A549 (cell line): ENCODE measurements around the gene PVALEF. TPM values are rescaled to one million over a fixed set of nuclear protein-coding genes. Genes with fewer than 3 reads are reported as not detected.

Experiments used
- ATAC-seq, 2 experiments: fragments of 200-7000 bp in 1 of 2; fragments of >200 bp in 1 of 2; cut with Nextera tagmentation in 1 of 2; cut with Tn5 transposase in 1 of 2; 3 replicates each; pipeline versions ENCODE4 v1.8.0 to v1.9.1; 2018 to 2020; ENCODE audit warnings: mild to moderate bottlenecking in 1 of 2, moderate library complexity in 1 of 2
- CTCF ChIA-PET: fragments of 300-600 bp; sonication (Branson Sonifier 250); formaldehyde crosslinking; extraction: SDS; loops from one replicate; lab custom pipeline; 2021; ENCODE audit warnings: antibody characterized with exemption, inconsistent platforms; lab: Yijun Ruan, JAX
- POLR2A ChIA-PET: fragments of 350-600 bp; formaldehyde crosslinking; extraction: SDS; loops from one replicate; lab custom pipeline; 2021; ENCODE audit warnings: antibody characterized with exemption, inconsistent platforms; lab: Yijun Ruan, JAX
- DNase-seq, 2 experiments: peaks; one replicate each; pipeline versions ENCODE4 v3.0.0 to v3.0.0-alpha.2; 2011 to 2016; ENCODE audit warnings: low read depth in 1 of 2, low spot score in 1 of 2
- FAIRE-seq: peaks from 2 replicates; lab custom pipeline; 2011; peaks lifted over from hg19 to GRCh38; lab: Jason Lieb, UNC
- H3K27ac ChIP-seq, 2 experiments: fragments of >200 bp; sonication (Bioruptor Twin); formaldehyde crosslinking; 3 replicates each; pipeline ENCODE4 v1.5.1; 2016 to 2017
- H3K4me1 ChIP-seq: fragments of >200 bp; sonication (Bioruptor Twin); formaldehyde crosslinking; 3 replicates; pipeline ENCODE4 v1.6.1; 2016
- H3K4me2 ChIP-seq: fragments of >200 bp; sonication (Bioruptor Twin); formaldehyde crosslinking; 3 replicates; pipeline ENCODE4 v1.6.1; 2016
- H3K4me3 ChIP-seq: fragments of >200 bp; sonication (Bioruptor Twin); formaldehyde crosslinking; 3 replicates; pipeline ENCODE4 v1.5.1; 2016
- H3K9me3 ChIP-seq: fragments of >200 bp; sonication (Bioruptor Twin); formaldehyde crosslinking; 3 replicates; pipeline ENCODE4 v1.6.1; 2016
- CBX8 ChIP-seq: fragments of 200-600 bp; sonication (generic); IDR thresholded peaks from 2 replicates; pipeline ENCODE4 v1.6.1; 2016
- EHF ChIP-seq: fragments of 250-450 bp; sonication (Bioruptor Pico); IDR thresholded peaks from 2 replicates; pipeline ENCODE4 v1.5.0; 2020; ENCODE audit warnings: mild to moderate bottlenecking
- EHMT2 ChIP-seq: fragments of 200-600 bp; sonication (generic); IDR thresholded peaks from 2 replicates; pipeline ENCODE4 v1.6.1; 2016; ENCODE audit warnings: antibody characterized with exemption, low read depth, mild to moderate bottlenecking, moderate library complexity
- EP300 ChIP-seq, 2 experiments: fragments of >200 bp; sonication (Bioruptor Twin); formaldehyde crosslinking; IDR thresholded peaks; 2 replicates in 1 of 2; 3 replicates in 1 of 2; pipeline ENCODE4 v1.6.1; 2016 to 2017
- FOSL2 ChIP-seq, 2 experiments: fragments of 450-650 bp in 1 of 2; fragments of >200 bp in 1 of 2; sonication (Bioruptor Twin) in 1 of 2; formaldehyde crosslinking; IDR thresholded peaks; 2 replicates each; pipeline versions ENCODE4 v1.5.0 to v1.6.1; 2016 to 2020; ENCODE audit warnings: mild to moderate bottlenecking in 1 of 2, moderate library complexity in 1 of 2
- HDAC2 ChIP-seq: fragments of 200-600 bp; sonication (generic); IDR thresholded peaks from 2 replicates; pipeline ENCODE4 v1.6.1; 2016
- HEYL ChIP-seq: fragments of 250-450 bp; sonication (Bioruptor Pico); IDR thresholded peaks from 2 replicates; pipeline ENCODE4 v1.8.0; 2021; ENCODE audit warnings: mild to moderate bottlenecking, moderate library complexity
- HMGXB4 ChIP-seq: fragments of 250-450 bp; sonication (Bioruptor Pico); IDR thresholded peaks from 2 replicates; pipeline ENCODE4 v1.5.0; 2021; ENCODE audit warnings: mild to moderate bottlenecking, moderate library complexity, borderline replicate concordance
- HOXA7 ChIP-seq: fragments of 250-450 bp; sonication (Bioruptor Pico); IDR thresholded peaks from 2 replicates; pipeline ENCODE4 v1.5.0; 2020; ENCODE audit warnings: mild to moderate bottlenecking, moderate library complexity
- HOXB5 ChIP-seq: fragments of 250-450 bp; sonication (Bioruptor Pico); IDR thresholded peaks from 2 replicates; pipeline ENCODE4 v1.5.0; 2020; ENCODE audit warnings: mild to moderate bottlenecking, moderate library complexity
- JUN ChIP-seq, 2 experiments: fragments of >200 bp; sonication (Bioruptor Twin); formaldehyde crosslinking; IDR thresholded peaks; 2 replicates in 1 of 2; 3 replicates in 1 of 2; pipeline ENCODE4 v1.6.1; 2016 to 2017
- JUNB ChIP-seq: fragments of >200 bp; sonication (Bioruptor Twin); formaldehyde crosslinking; IDR thresholded peaks from 2 replicates; pipeline ENCODE4 v1.6.1; 2016
- MAZ ChIP-seq: fragments of 150-350 bp; IDR thresholded peaks from 2 replicates; pipeline ENCODE4 v1.6.1; 2014; ENCODE audit warnings: antibody characterized with exemption, low read depth, low read length, borderline replicate concordance
- NFE2L2 ChIP-seq: fragments of 150-350 bp; conservative IDR thresholded peaks from 2 replicates; pipeline ENCODE4 v1.6.1; 2014; ENCODE audit warnings: low read length
- NPAS2 ChIP-seq: fragments of 250-450 bp; sonication (Bioruptor Pico); IDR thresholded peaks from 2 replicates; pipeline ENCODE4 v1.8.0; 2022; ENCODE audit warnings: mild to moderate bottlenecking, moderate library complexity, borderline replicate concordance
- PHF8 ChIP-seq: fragments of 200-600 bp; sonication (generic); IDR thresholded peaks from 2 replicates; pipeline ENCODE4 v1.6.1; 2016; ENCODE audit warnings: low read depth, mild to moderate bottlenecking, antibody characterized with exemption, moderate library complexity, borderline replicate concordance
- POLR2A ChIP-seq: IDR thresholded peaks from 2 replicates; pipeline ENCODE4 v1.6.1; 2012; ENCODE audit warnings: mild to moderate bottlenecking, low read length
- RAD21 ChIP-seq, 2 experiments: fragments of >200 bp in 1 of 2; sonication (Bioruptor Twin) in 1 of 2; formaldehyde crosslinking in 1 of 2; IDR thresholded peaks in 1 of 2; conservative IDR thresholded peaks in 1 of 2; 2 replicates in 1 of 2; 3 replicates in 1 of 2; pipeline ENCODE4 v1.6.1; 2012 to 2018; ENCODE audit warnings: inconsistent platforms in 1 of 2
- RCOR1 ChIP-seq: fragments of 150-350 bp; IDR thresholded peaks from 2 replicates; pipeline ENCODE4 v1.6.1; 2014; ENCODE audit warnings: antibody characterized with exemption, low read length, low read depth
- RNF2 ChIP-seq: fragments of 200-600 bp; sonication (generic); IDR thresholded peaks from 2 replicates; pipeline ENCODE4 v1.6.1; 2016; ENCODE audit warnings: low read depth, mild to moderate bottlenecking, antibody characterized with exemption, moderate library complexity, borderline replicate concordance
- SREBF2 ChIP-seq: fragments of 450-650 bp; IDR thresholded peaks from 2 replicates; pipeline ENCODE4 v1.6.1; 2014; ENCODE audit warnings: mild to moderate bottlenecking, moderate library complexity
- TFCP2L1 ChIP-seq: fragments of 250-450 bp; sonication (Bioruptor Pico); IDR thresholded peaks from 2 replicates; pipeline ENCODE4 v1.5.0; 2021; ENCODE audit warnings: mild to moderate bottlenecking
- TP53 ChIP-seq: fragments of 250-450 bp; sonication (Bioruptor Pico); IDR thresholded peaks from 2 replicates; pipeline ENCODE4 v1.5.0; 2021; ENCODE audit warnings: mild to moderate bottlenecking, moderate library complexity
- ZC3H11A ChIP-seq: fragments of 450-650 bp; IDR thresholded peaks from 2 replicates; pipeline ENCODE4 v1.6.1; 2014; ENCODE audit warnings: antibody characterized with exemption, mild to moderate bottlenecking
- ZFP36 ChIP-seq: fragments of 450-650 bp; IDR thresholded peaks from 2 replicates; pipeline ENCODE4 v1.6.1; 2014; ENCODE audit warnings: borderline replicate concordance; ENCODE audit not compliant: partially characterized antibody
- ZNF302 ChIP-seq: fragments of 250-450 bp; sonication (Bioruptor Pico); IDR thresholded peaks from 2 replicates; pipeline ENCODE4 v1.9.0; 2021; ENCODE audit warnings: inconsistent platforms, mild to moderate bottlenecking, moderate library complexity
- ZSCAN20 ChIP-seq: fragments of 250-450 bp; sonication (Bioruptor Pico); IDR thresholded peaks from 2 replicates; pipeline ENCODE4 v1.8.0; 2022; ENCODE audit warnings: mild to moderate bottlenecking, moderate library complexity
- WGBS: methylation state at CpG from one replicate; pipeline ENCODE4 v1.1.6; 2017; ENCODE audit errors: missing lambda C conversion rate; 5-methylcytosine and 5-hydroxymethylcytosine counted together
- polyA plus RNA-seq, 4 experiments: library from polyadenylated mRNA; depleted of rRNA in 3 of 4; stranded (reverse); fragments of >200 nt; fragmentation: RNase III in 1 of 4; extraction: RNeasy Plus Mini Kit Qiagen cat#74134 plus additional on column Dnase treatment in 1 of 4; gene quantifications; 2 replicates in 3 of 4; 3 replicates in 1 of 4; pipeline ENCODE4 v1.2.3, GENCODE V29; 2011 to 2017
- TF ChIP-seq, protein P1 (sequence below): fragments of >200 bp; sonication (Bioruptor Twin); formaldehyde crosslinking; IDR thresholded peaks from 3 replicates; pipeline ENCODE4 v1.5.1; 2016
- TF ChIP-seq, protein P2 (sequence below): IDR thresholded peaks from 2 replicates; pipeline ENCODE4 v1.6.1; 2012

PVALEF gene
- polyA plus RNA-seq, 2 of the 4 experiments (the other 2 are of a cell fraction): not detected

DNA sequence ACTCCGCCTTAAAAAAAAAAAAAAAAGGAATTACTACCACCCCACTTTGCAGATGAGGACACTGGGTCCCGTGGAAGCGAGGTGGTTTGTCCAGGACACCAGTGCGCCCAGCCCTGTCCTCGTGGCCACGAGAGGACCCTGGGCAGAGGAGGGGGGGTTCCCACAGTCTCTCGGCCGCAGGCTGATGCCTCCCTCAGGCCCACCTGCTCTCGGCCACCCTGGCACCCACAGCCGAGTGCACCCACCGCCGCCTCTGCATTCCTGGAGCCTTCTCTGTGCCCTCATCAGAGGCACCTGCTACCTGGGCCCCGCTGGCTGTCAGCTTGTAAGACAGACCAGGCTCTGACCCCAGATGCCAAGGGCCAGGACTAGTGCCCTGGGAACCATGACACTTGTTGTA lies 28.1 kb upstream of the PVALEF start:
- peaks cover 1% of the 10 kb centered on the region; the same call in 1 of the 3 replicates for H3K4me1 ChIP-seq
- H3K27ac ChIP-seq: no peak overlapping the region
- WGBS: 76% methylated on average over 13 of the region's 13 CpGs
- no peak for DNase-seq
- H3K4me2 ChIP-seq: no peak overlapping the region
- H3K9me3 ChIP-seq: no peaks in the 10 kb centered on the region
- ATAC-seq: no peak
- CTCF ChIA-PET: interaction anchor here (1.6 to 2.3 kb wide), 2 partner anchors 17 to 64 kb away, joined by 4 to 6 read pairs; no protein-coding TSS in a partner anchor
- POLR2A ChIA-PET: no interaction called here
- no peak overlapping the region for H3K4me3 ChIP-seq
- no peak for FAIRE-seq
- TF ChIP-seq JUNB (no peak), EHMT2 (no peak), NPAS2 (CRISPR knock-in tag) (no peak), ZC3H11A (no peak), HMGXB4 (CRISPR knock-in tag) (no peak), CBX8 (no peak), PHF8 (no peak), HDAC2 (no peak), ZFP36 (no peak), EHF (CRISPR knock-in tag) (no peak), TFCP2L1 (no peak), ZNF302 (CRISPR knock-in tag) (no peak), NFE2L2 (no peak), POLR2A (no peak), HEYL (CRISPR knock-in tag) (no peak)
- TF ChIP-seq, protein P1, sequence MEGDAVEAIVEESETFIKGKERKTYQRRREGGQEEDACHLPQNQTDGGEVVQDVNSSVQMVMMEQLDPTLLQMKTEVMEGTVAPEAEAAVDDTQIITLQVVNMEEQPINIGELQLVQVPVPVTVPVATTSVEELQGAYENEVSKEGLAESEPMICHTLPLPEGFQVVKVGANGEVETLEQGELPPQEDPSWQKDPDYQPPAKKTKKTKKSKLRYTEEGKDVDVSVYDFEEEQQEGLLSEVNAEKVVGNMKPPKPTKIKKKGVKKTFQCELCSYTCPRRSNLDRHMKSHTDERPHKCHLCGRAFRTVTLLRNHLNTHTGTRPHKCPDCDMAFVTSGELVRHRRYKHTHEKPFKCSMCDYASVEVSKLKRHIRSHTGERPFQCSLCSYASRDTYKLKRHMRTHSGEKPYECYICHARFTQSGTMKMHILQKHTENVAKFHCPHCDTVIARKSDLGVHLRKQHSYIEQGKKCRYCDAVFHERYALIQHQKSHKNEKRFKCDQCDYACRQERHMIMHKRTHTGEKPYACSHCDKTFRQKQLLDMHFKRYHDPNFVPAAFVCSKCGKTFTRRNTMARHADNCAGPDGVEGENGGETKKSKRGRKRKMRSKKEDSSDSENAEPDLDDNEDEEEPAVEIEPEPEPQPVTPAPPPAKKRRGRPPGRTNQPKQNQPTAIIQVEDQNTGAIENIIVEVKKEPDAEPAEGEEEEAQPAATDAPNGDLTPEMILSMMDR: no peak
- TF ChIP-seq, all 56 proteins: peak for 0

DNA sequence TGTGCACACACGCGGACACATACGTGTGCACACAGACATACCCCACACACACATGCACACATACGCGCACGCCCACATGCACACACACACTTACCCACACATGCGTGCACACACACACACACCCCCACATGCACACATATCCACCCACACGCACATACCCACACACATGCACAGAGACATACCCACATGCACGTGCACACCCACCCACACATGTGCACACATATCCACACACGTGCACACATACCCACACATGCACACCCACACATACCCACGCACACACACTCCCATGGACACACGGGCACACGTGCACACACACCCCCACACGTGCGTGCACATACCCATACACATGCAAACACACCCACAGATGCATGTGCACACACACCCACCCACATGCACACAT lies 27.2 kb upstream of the PVALEF start:
- DNase-seq (no peak), ATAC-seq (no peak), FAIRE-seq (no peak)
- H3K4me3 ChIP-seq: no peak overlapping the region
- H3K27ac ChIP-seq: no peak overlapping the region
- no peaks in the 10 kb centered on the region for H3K9me3 ChIP-seq
- POLR2A ChIA-PET: no interaction called here
- no peak overlapping the region for H3K4me2 ChIP-seq
- WGBS: 70% methylated on average over 15 of the region's 15 CpGs
- peaks cover 9% of the 10 kb centered on the region for H3K4me1 ChIP-seq
- no peak for TF ChIP-seq EP300 (IDR thresholded peaks at IDR 0.05)
- no peak for TF ChIP-seq CBX8
- TF ChIP-seq NPAS2 (CRISPR knock-in tag): no peak
- no peak for TF ChIP-seq POLR2A
- TF ChIP-seq TP53 (CRISPR knock-in tag): no peak
- TF ChIP-seq, protein P2, sequence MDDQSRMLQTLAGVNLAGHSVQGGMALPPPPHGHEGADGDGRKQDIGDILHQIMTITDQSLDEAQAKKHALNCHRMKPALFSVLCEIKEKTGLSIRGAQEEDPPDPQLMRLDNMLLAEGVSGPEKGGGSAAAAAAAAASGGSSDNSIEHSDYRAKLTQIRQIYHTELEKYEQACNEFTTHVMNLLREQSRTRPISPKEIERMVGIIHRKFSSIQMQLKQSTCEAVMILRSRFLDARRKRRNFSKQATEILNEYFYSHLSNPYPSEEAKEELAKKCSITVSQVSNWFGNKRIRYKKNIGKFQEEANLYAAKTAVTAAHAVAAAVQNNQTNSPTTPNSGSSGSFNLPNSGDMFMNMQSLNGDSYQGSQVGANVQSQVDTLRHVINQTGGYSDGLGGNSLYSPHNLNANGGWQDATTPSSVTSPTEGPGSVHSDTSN: no peak
- TF ChIP-seq JUN (IDR thresholded peaks at IDR 0.05): no peak
- no peak for TF ChIP-seq RCOR1
- TF ChIP-seq HOXB5: no peak
- no peak for TF ChIP-seq FOSL2 (IDR thresholded peaks at IDR 0.05)
- no peak for TF ChIP-seq FOSL2 (CRISPR knock-in tag; IDR thresholded peaks at IDR 0.05)
- no peak for TF ChIP-seq ZNF302 (CRISPR knock-in tag)
- TF ChIP-seq MAZ: no peak
- no peak for TF ChIP-seq RAD21 (conservative IDR thresholded peaks at IDR 0.05 in 1 of 2, IDR thresholded peaks at IDR 0.05 in 1 of 2)
- TF ChIP-seq SREBF2: no peak
- TF ChIP-seq HEYL (CRISPR knock-in tag): no peak
- no peak for TF ChIP-seq EHMT2
- no peak for TF ChIP-seq HOXA7 (CRISPR knock-in tag)
- no peak for TF ChIP-seq RNF2
- no peak for TF ChIP-seq ZSCAN20 (CRISPR knock-in tag)
- CTCF ChIA-PET: no interaction called here
